SK-N-SH treated with all-trans-retinoic acid at 6 μM for 48 hours (cell line): ENCODE data around the gene EFCAB14.

ENCODE experiments used
- ATAC-seq: fragments of 200-7000 bp; cut with Tn5 transposase; 3 replicates; pipeline ENCODE4 v1.9.1; 2020; ENCODE audit warnings: mild to moderate bottlenecking, moderate library complexity
- ARNTL ChIP-seq: fragments of 450-650 bp; formaldehyde crosslinking; IDR thresholded peaks from 2 replicates; pipeline ENCODE4 v1.5.0; 2020; ENCODE audit warnings: low read depth, mild to moderate bottlenecking, moderate library complexity, borderline replicate concordance
- CREB5 ChIP-seq: fragments of 250-450 bp; sonication (Bioruptor Pico); IDR thresholded peaks from 2 replicates; pipeline ENCODE4 v1.5.1; 2020; ENCODE audit warnings: low read depth, mild to moderate bottlenecking, moderate library complexity
- CSDC2 ChIP-seq: fragments of 250-450 bp; sonication (Bioruptor Pico); IDR thresholded peaks from 2 replicates; pipeline ENCODE4 v1.5.0; 2020; ENCODE audit warnings: mild to moderate bottlenecking, moderate library complexity
- CSRNP3 ChIP-seq: fragments of 250-450 bp; sonication (Bioruptor Pico); IDR thresholded peaks from 2 replicates; pipeline ENCODE4 v1.5.1; 2021; ENCODE audit warnings: mild to moderate bottlenecking, moderate library complexity
- ESRRG ChIP-seq: fragments of 250-450 bp; sonication (Bioruptor Pico); IDR thresholded peaks from 2 replicates; pipeline ENCODE4 v1.6.1; 2021; ENCODE audit warnings: mild to moderate bottlenecking
- GLIS3 ChIP-seq: fragments of 250-450 bp; sonication (Bioruptor Pico); IDR thresholded peaks from 2 replicates; pipeline ENCODE4 v1.5.0; 2020; ENCODE audit warnings: mild to moderate bottlenecking, moderate library complexity
- ISL1 ChIP-seq: fragments of 250-450 bp; sonication (Bioruptor Pico); IDR thresholded peaks from 2 replicates; pipeline ENCODE4 v2.1.2; 2022; ENCODE audit warnings: mild to moderate bottlenecking, moderate library complexity
- OSR1 ChIP-seq: fragments of 250-450 bp; sonication (Bioruptor Pico); IDR thresholded peaks from 2 replicates; pipeline ENCODE4 v1.8.0; 2022; ENCODE audit warnings: moderate library complexity, mild to moderate bottlenecking, inconsistent platforms
- PATZ1 ChIP-seq: fragments of 250-450 bp; sonication (Bioruptor Pico); IDR thresholded peaks from 2 replicates; pipeline ENCODE4 v1.8.0; 2020; ENCODE audit warnings: mild to moderate bottlenecking, moderate library complexity, borderline replicate concordance
- POU6F1 ChIP-seq: fragments of 250-450 bp; sonication (Bioruptor Pico); IDR thresholded peaks from 2 replicates; pipeline ENCODE4 v1.8.0; 2021; ENCODE audit warnings: low read depth, mild to moderate bottlenecking, moderate library complexity, borderline replicate concordance
- PPARA ChIP-seq: fragments of 250-450 bp; sonication (Bioruptor Pico); IDR thresholded peaks from 2 replicates; pipeline ENCODE4 v1.5.0; 2020; ENCODE audit warnings: mild to moderate bottlenecking, borderline replicate concordance
- RARB ChIP-seq: fragments of 250-450 bp; sonication (Bioruptor Pico); IDR thresholded peaks from 2 replicates; pipeline ENCODE4 v1.8.0; 2021; ENCODE audit warnings: mild to moderate bottlenecking, moderate library complexity
- SNAI2 ChIP-seq: fragments of 250-450 bp; sonication (Bioruptor Pico); IDR thresholded peaks from 2 replicates; pipeline ENCODE4 v1.5.0; 2020; ENCODE audit warnings: mild to moderate bottlenecking, moderate library complexity
- TOX ChIP-seq: fragments of 250-450 bp; sonication (Bioruptor Pico); IDR thresholded peaks from 2 replicates; pipeline ENCODE4 v1.8.0; 2021; ENCODE audit warnings: mild to moderate bottlenecking, moderate library complexity, borderline replicate concordance
- TSHZ2 ChIP-seq: fragments of 250-450 bp; sonication (Bioruptor Pico); IDR thresholded peaks from 2 replicates; pipeline ENCODE4 v1.5.0; 2020; ENCODE audit warnings: mild to moderate bottlenecking, moderate library complexity
- ZC3H10 ChIP-seq: fragments of 250-450 bp; sonication (Bioruptor Pico); IDR thresholded peaks from 2 replicates; pipeline ENCODE4 v1.5.1; 2021; ENCODE audit warnings: mild to moderate bottlenecking, moderate library complexity
- ZFP30 ChIP-seq: fragments of 450-650 bp; formaldehyde crosslinking; IDR thresholded peaks from 2 replicates; pipeline ENCODE4 v1.5.0; 2022; ENCODE audit warnings: mild to moderate bottlenecking, moderate library complexity
- ZNF70 ChIP-seq: fragments of 450-650 bp; formaldehyde crosslinking; IDR thresholded peaks from 2 replicates; pipeline ENCODE4 v1.5.0; 2020; ENCODE audit warnings: mild to moderate bottlenecking, moderate library complexity

Gene EFCAB14

GRCh38 chr1:46642115-46642680 lies 76.7 kb downstream of the EFCAB14 start (continued):
- TF ChIP-seq OSR1 (CRISPR knock-in tag) (no peak), PATZ1 (CRISPR knock-in tag) (no peak), TOX (CRISPR knock-in tag) (no peak), ARNTL (CRISPR knock-in tag) (no peak), CSRNP3 (CRISPR knock-in tag) (no peak)

- ATAC-seq: no peak
- no peak for TF ChIP-seq ZFP30 (CRISPR knock-in tag)
- no peak for TF ChIP-seq ISL1 (CRISPR knock-in tag)
- TF ChIP-seq ZNF70 (CRISPR knock-in tag): no peak
- no peak for TF ChIP-seq GLIS3
Observed at GRCh38 chr1:46639547-46639946, 79.4 kb downstream of the EFCAB14 start.

GRCh38 chr1:46638921-46639320 lies 80.0 kb downstream of the EFCAB14 start:
- TF ChIP-seq ISL1 (CRISPR knock-in tag) (no peak), RARB (CRISPR knock-in tag) (no peak), CSRNP3 (CRISPR knock-in tag) (no peak), ESRRG (CRISPR knock-in tag) (no peak), GLIS3 (no peak), CREB5 (CRISPR knock-in tag) (no peak)
- ATAC-seq: no peak

GRCh38 chr1:46637444-46638083 lies 81.3 kb downstream of the EFCAB14 start:
- ATAC-seq: no peak
- TF ChIP-seq ISL1 (CRISPR knock-in tag) (no peak), TOX (CRISPR knock-in tag) (no peak), OSR1 (CRISPR knock-in tag) (no peak), ZC3H10 (no peak), PPARA (CRISPR knock-in tag) (no peak), ZNF70 (CRISPR knock-in tag) (no peak), GLIS3 (no peak), TSHZ2 (CRISPR knock-in tag) (no peak), SNAI2 (CRISPR knock-in tag) (no peak), POU6F1 (CRISPR knock-in tag) (no peak), ARNTL (CRISPR knock-in tag) (no peak), CSDC2 (no peak)
- TF ChIP-seq, all 23 proteins: peak for 0
